ENCODE measurements around the gene POLRMT. TPM values are rescaled to one million over a fixed set of nuclear protein-coding genes. Genes with fewer than 3 reads are reported as not detected.

POLRMT gene
- total and polyA plus RNA-seq, 4 donors = 10.1 to 76.6 (median 26.6) TPM

DNA sequence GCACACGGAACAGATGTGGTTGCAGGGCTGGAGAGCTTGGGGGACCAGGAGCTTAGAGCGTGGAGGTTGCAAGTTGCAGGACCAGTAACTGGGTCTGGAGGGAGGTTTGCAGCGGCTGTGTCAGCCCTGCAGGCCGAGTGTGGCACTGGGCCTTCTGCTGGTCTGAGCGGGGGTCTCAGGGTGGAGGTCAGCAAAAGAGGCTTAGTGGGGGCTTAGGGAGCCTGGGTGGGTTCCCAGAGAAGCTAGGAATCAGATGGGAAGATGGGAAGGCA lies 49.4 kb downstream of the POLRMT start:
- Histone ChIP-seq H3K36me3 (ENCODE audit: control insufficient read depth in 1 of 2, insufficient read depth in 2 of 2, low read length in 1 of 2) (peaks cover 0 to 3% of the 10 kb centered on the region in 2 donors), H3K4me1 (ENCODE audit: control insufficient read depth in 1 of 2, insufficient read depth in 2 of 2, low read length in 2 of 2) (no peaks in the 10 kb centered on the region), H3K4me3 (ENCODE audit: low read length in 2 of 2) (no peak overlapping the region), H3K27ac (ENCODE audit: low read depth in 1 of 2, low read length in 2 of 2) (no peak overlapping the region), H3K9me3 (ENCODE audit: control insufficient read depth, low read length) (no peaks in the 10 kb centered on the region), H3K27me3 (ENCODE audit: control insufficient read depth in 1 of 2, insufficient read depth in 2 of 2, low read length in 1 of 2) (no peaks in the 10 kb centered on the region)
- DNase-seq = no peak
- no peak for ATAC-seq (ENCODE audit: low FRiP score)
- intact Hi-C loops (cut with DNase I) = no loop called here
- WGBS, 2 donors = 67 to 70% methylated on average over 5 of the region's 5 CpGs

- intact Hi-C loops (cut with DNase I) = no loop called here
- Histone ChIP-seq H3K4me1 (ENCODE audit: control insufficient read depth in 1 of 2, insufficient read depth in 2 of 2, low read length in 2 of 2) (no peaks in the 10 kb centered on the region), H3K27ac (ENCODE audit: low read depth in 1 of 2, low read length in 2 of 2) (no peak overlapping the region), H3K4me3 (ENCODE audit: low read length in 2 of 2) (no peak overlapping the region), H3K27me3 (ENCODE audit: control insufficient read depth in 1 of 2, insufficient read depth in 2 of 2, low read length in 1 of 2) (no peaks in the 10 kb centered on the region), H3K9me3 (ENCODE audit: control insufficient read depth, low read length) (no peaks in the 10 kb centered on the region), H3K36me3 (ENCODE audit: control insufficient read depth in 1 of 2, insufficient read depth in 2 of 2, low read length in 1 of 2) (peaks cover 0 to 3% of the 10 kb centered on the region in 2 donors)
- 88 to 89% methylated on average over 27 of the region's 27 CpGs for WGBS, 2 donors
- DNase-seq (no peak), ATAC-seq (ENCODE audit: low FRiP score) (no peak)
Measured at GRCh38 chr19:583198-583967, 50.0 kb downstream of the POLRMT start.

DNA sequence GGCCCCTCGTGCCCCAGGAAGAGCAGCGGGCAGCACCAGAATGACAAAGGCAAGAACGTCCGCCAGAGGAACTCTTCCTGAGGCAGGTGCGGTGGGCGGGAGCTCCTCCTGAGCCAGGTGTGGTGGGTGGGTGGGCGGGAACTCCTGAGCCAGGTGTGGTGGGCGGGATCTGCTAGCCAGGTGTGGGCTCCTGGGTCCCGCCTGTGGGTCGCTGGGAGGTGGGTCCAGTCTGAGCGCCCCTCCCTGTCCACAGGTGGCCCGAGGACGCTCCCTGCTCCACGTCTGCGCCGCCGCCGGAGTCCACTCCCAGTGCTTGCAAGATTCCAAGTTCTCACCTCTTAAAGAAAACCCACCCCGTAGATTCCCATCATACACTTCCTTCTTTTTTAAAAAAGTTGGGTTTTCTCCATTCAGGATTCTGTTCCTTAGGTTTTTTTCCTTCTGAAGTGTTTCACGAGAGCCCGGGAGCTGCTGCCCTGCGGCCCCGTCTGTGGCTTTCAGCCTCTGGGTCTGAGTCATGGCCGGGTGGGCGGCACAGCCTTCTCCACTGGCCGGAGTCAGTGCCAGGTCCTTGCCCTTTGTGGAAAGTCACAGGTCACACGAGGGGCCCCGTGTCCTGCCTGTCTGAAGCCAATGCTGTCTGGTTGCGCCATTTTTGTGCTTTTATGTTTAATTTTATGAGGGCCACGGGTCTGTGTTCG lies 50.7 kb downstream of the POLRMT start:
- Histone ChIP-seq H3K27me3 (ENCODE audit: control insufficient read depth in 1 of 2, insufficient read depth in 2 of 2, low read length in 1 of 2) (no peaks in the 10 kb centered on the region), H3K4me3 (ENCODE audit: low read length in 2 of 2) (no peak overlapping the region), H3K4me1 (ENCODE audit: control insufficient read depth in 1 of 2, insufficient read depth in 2 of 2, low read length in 2 of 2) (no peaks in the 10 kb centered on the region), H3K9me3 (ENCODE audit: control insufficient read depth, low read length) (no peaks in the 10 kb centered on the region), H3K36me3 (ENCODE audit: control insufficient read depth in 1 of 2, insufficient read depth in 2 of 2, low read length in 1 of 2) (peaks cover 0 to 3% of the 10 kb centered on the region in 2 donors), H3K27ac (ENCODE audit: low read depth in 1 of 2, low read length in 2 of 2) (no peak overlapping the region)
- intact Hi-C loops (cut with DNase I) = no loop called here
- WGBS, 2 donors = 90% methylated on average over 26 to 31 of the region's 31 CpGs
- DNase-seq = peak in 1 of 2 donors; percentile 77
- no peak for ATAC-seq (ENCODE audit: low FRiP score)

DNA sequence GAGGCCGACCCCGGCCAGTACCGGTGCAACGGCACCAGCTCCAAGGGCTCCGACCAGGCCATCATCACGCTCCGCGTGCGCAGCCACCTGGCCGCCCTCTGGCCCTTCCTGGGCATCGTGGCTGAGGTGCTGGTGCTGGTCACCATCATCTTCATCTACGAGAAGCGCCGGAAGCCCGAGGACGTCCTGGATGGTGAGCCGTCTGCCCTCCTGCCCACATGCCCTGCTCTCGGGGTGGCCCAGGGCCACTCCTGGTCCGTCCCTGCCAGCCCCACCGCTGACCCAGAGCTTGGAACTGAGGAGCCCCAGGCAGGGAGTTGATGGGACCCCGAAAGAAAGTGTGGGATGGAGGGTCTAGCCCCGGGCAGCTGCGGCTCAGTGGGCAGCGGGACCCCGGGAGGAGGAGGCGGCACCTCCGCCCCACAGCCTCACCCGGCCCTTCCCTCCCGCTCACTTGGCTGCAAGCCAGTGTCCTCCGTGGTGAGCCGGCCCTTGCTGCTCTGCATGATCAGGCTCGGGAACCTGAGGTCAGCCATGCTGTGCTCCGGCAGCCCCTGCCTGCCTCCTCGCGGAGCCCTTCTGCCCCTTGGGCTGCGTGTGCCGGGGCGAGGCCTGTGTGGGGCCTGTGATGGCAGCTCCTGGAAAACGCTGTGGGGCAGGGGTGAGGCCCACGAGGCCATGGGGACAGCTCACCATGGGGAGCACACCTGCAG lies 51.8 kb downstream of the POLRMT start:
- H3K27ac ChIP-seq (ENCODE audit: low read depth in 1 of 2, low read length in 2 of 2) = no peak overlapping the region
- no peaks in the 10 kb centered on the region for H3K27me3 ChIP-seq (ENCODE audit: control insufficient read depth in 1 of 2, insufficient read depth in 2 of 2, low read length in 1 of 2)
- H3K9me3 ChIP-seq (ENCODE audit: control insufficient read depth, low read length) = no peaks in the 10 kb centered on the region
- 86 to 90% methylated on average over 40 of the region's 40 CpGs for WGBS, 2 donors
- no peak overlapping the region for H3K4me3 ChIP-seq (ENCODE audit: low read length in 2 of 2)
- ATAC-seq (ENCODE audit: low FRiP score) (no peak), DNase-seq (peak in 1 of 2 donors; percentile 70)
- intact Hi-C loops (cut with DNase I) = no loop called here
- H3K36me3 ChIP-seq (ENCODE audit: control insufficient read depth in 1 of 2, insufficient read depth in 2 of 2, low read length in 1 of 2) = peaks cover 0 to 3% of the 10 kb centered on the region in 2 donors
- no peaks in the 10 kb centered on the region for H3K4me1 ChIP-seq (ENCODE audit: control insufficient read depth in 1 of 2, insufficient read depth in 2 of 2, low read length in 2 of 2)

DNA sequence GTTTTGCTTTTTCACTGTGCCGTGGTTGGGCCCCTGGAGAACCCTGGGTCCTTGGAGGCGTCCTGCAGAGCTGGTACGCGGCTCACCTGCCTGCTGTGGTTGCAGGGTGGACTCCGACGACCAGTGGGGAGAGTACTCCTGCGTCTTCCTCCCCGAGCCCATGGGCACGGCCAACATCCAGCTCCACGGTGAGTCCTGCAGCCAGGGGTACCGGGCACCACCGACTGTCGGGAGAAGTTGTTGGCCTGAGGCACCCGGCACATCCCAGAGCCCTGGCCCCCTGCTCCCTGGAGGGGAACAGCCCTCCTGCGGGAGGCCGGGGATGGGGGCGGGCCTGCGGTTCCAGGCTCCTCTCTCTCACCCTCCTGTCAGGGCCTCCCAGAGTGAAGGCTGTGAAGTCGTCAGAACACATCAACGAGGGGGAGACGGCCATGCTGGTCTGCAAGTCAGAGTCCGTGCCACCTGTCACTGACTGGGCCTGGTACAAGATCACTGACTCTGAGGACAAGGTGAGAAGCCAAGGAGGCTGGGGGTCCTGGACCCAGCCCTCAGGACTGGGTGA lies 53.0 kb downstream of the POLRMT start:
- DNase-seq (peak in 1 of 2 donors; percentile 70), ATAC-seq (ENCODE audit: low FRiP score) (no peak)
- H3K27me3 ChIP-seq (ENCODE audit: control insufficient read depth in 1 of 2, insufficient read depth in 2 of 2, low read length in 1 of 2) = no peaks in the 10 kb centered on the region
- intact Hi-C loops (cut with DNase I) = no loop called here
- H3K4me1 ChIP-seq (ENCODE audit: control insufficient read depth in 1 of 2, insufficient read depth in 2 of 2, low read length in 2 of 2) = no peaks in the 10 kb centered on the region
- H3K27ac ChIP-seq (ENCODE audit: low read depth in 1 of 2, low read length in 2 of 2) = no peak overlapping the region
- no peaks in the 10 kb centered on the region for H3K9me3 ChIP-seq (ENCODE audit: control insufficient read depth, low read length)
- H3K36me3 ChIP-seq (ENCODE audit: control insufficient read depth in 1 of 2, insufficient read depth in 2 of 2, low read length in 1 of 2) = peaks cover 0 to 3% of the 10 kb centered on the region in 2 donors
- H3K4me3 ChIP-seq (ENCODE audit: low read length in 2 of 2) = no peak overlapping the region
- WGBS, 2 donors = 91 to 94% methylated on average over 22 of the region's 22 CpGs

- Histone ChIP-seq H3K4me1 (ENCODE audit: control insufficient read depth in 1 of 2, insufficient read depth in 2 of 2, low read length in 2 of 2) (no peaks in the 10 kb centered on the region), H3K9me3 (ENCODE audit: control insufficient read depth, low read length) (no peaks in the 10 kb centered on the region), H3K27me3 (ENCODE audit: control insufficient read depth in 1 of 2, insufficient read depth in 2 of 2, low read length in 1 of 2) (no peaks in the 10 kb centered on the region), H3K27ac (ENCODE audit: low read depth in 1 of 2, low read length in 2 of 2) (no peak overlapping the region), H3K4me3 (ENCODE audit: low read length in 2 of 2) (no peak overlapping the region), H3K36me3 (ENCODE audit: control insufficient read depth in 1 of 2, insufficient read depth in 2 of 2, low read length in 1 of 2) (peaks cover 0 to 3% of the 10 kb centered on the region in 2 donors)
- intact Hi-C loops (cut with DNase I) = no loop called here
- WGBS, 2 donors = 87 to 92% methylated on average over 10 to 11 of the region's 11 CpGs
- ATAC-seq (ENCODE audit: low FRiP score) = no peak
- DNase-seq = no peak
Measured at GRCh38 chr19:579842-580155, 53.5 kb downstream of the POLRMT start.

GRCh38 chr19:579111-579841 lies 54.1 kb downstream of the POLRMT start:
- ATAC-seq (ENCODE audit: low FRiP score) (no peak), DNase-seq (peak in 1 of 2 donors; percentile 71)
- no peak overlapping the region for H3K27ac ChIP-seq (ENCODE audit: low read depth in 1 of 2, low read length in 2 of 2)
- no peak overlapping the region for H3K4me3 ChIP-seq (ENCODE audit: low read length in 2 of 2)
- no peaks in the 10 kb centered on the region for H3K27me3 ChIP-seq (ENCODE audit: control insufficient read depth in 1 of 2, insufficient read depth in 2 of 2, low read length in 1 of 2)
- peaks cover 0 to 3% of the 10 kb centered on the region in 2 donors for H3K36me3 ChIP-seq (ENCODE audit: control insufficient read depth in 1 of 2, insufficient read depth in 2 of 2, low read length in 1 of 2)
- no peaks in the 10 kb centered on the region for H3K4me1 ChIP-seq (ENCODE audit: control insufficient read depth in 1 of 2, insufficient read depth in 2 of 2, low read length in 2 of 2)
- 91 to 94% methylated on average over 45 to 46 of the region's 46 CpGs for WGBS, 2 donors
- intact Hi-C loops (cut with DNase I) = no loop called here
- no peaks in the 10 kb centered on the region for H3K9me3 ChIP-seq (ENCODE audit: control insufficient read depth, low read length)
